WTC11 (cell line): ENCODE results near the gene NPDC1.

ENCODE experiments used
- SMAD3 ChIP-seq: sonication (generic); formaldehyde crosslinking; IDR thresholded peaks from 2 replicates; pipeline ENCODE4 v1.8.0; 2022; ENCODE audit warnings: missing genetic modification reagents, mild to moderate bottlenecking, borderline replicate concordance
- ZNF138 ChIP-seq: sonication (generic); formaldehyde crosslinking; conservative IDR thresholded peaks from 2 replicates; pipeline ENCODE4 v1.8.1; 2022; ENCODE audit warnings: mild to moderate bottlenecking, moderate library complexity, missing genetic modification reagents
- TF ChIP-seq, protein P1 (sequence below): sonication (generic); formaldehyde crosslinking; IDR thresholded peaks from 2 replicates; pipeline ENCODE4 v1.8.0; 2023; ENCODE audit warnings: missing genetic modification reagents, mild to moderate bottlenecking, borderline replicate concordance
- TF ChIP-seq, protein P2 (sequence below): sonication (generic); formaldehyde crosslinking; IDR thresholded peaks from 2 replicates; pipeline ENCODE4 v1.8.0; 2023; ENCODE audit warnings: missing genetic modification reagents

DNA sequence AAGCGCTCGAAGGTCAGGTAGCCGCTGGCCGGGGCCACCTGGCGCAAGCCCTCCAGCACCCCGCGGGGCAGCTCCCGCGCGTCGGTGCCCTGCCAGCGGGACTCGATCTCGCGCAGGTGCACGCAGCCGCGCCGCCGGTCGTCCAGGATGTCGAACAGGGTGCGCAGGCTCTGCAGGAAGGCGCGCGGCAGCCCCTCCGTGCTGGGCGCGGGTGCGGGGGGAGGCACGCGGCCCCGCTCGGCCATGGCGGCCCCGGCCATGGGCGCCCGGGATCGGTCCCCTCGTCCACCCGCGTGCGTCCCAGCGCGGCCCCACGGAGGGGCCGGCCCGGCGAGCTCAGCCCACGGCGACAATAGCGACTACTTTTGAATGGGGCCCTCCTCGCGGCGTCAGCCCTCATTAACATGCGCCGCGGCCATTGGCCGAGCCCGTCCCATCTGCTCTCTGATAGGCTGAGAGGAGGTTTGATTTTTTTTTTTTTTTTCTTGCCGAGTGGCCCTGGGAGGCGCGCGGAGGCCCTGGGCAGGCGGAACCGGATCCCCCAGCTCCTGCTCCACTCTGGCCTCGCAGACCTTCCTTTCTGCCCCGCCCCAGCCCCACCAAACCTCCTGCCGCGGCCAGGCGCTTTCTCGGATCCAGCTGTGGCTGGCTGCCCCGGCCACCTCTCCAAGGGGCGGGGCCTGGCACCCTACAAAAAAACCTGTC is 24.4 kb upstream of the NPDC1 start, which contains the start of gene SAPCD2:
- TF ChIP-seq, protein P1, sequence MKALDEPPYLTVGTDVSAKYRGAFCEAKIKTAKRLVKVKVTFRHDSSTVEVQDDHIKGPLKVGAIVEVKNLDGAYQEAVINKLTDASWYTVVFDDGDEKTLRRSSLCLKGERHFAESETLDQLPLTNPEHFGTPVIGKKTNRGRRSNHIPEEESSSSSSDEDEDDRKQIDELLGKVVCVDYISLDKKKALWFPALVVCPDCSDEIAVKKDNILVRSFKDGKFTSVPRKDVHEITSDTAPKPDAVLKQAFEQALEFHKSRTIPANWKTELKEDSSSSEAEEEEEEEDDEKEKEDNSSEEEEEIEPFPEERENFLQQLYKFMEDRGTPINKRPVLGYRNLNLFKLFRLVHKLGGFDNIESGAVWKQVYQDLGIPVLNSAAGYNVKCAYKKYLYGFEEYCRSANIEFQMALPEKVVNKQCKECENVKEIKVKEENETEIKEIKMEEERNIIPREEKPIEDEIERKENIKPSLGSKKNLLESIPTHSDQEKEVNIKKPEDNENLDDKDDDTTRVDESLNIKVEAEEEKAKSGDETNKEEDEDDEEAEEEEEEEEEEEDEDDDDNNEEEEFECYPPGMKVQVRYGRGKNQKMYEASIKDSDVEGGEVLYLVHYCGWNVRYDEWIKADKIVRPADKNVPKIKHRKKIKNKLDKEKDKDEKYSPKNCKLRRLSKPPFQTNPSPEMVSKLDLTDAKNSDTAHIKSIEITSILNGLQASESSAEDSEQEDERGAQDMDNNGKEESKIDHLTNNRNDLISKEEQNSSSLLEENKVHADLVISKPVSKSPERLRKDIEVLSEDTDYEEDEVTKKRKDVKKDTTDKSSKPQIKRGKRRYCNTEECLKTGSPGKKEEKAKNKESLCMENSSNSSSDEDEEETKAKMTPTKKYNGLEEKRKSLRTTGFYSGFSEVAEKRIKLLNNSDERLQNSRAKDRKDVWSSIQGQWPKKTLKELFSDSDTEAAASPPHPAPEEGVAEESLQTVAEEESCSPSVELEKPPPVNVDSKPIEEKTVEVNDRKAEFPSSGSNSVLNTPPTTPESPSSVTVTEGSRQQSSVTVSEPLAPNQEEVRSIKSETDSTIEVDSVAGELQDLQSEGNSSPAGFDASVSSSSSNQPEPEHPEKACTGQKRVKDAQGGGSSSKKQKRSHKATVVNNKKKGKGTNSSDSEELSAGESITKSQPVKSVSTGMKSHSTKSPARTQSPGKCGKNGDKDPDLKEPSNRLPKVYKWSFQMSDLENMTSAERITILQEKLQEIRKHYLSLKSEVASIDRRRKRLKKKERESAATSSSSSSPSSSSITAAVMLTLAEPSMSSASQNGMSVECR = no peak
- TF ChIP-seq ZNF138 (CRISPR knock-in tag) (no peak), SMAD3 (CRISPR knock-in tag) (no peak)
- TF ChIP-seq, protein P2, sequence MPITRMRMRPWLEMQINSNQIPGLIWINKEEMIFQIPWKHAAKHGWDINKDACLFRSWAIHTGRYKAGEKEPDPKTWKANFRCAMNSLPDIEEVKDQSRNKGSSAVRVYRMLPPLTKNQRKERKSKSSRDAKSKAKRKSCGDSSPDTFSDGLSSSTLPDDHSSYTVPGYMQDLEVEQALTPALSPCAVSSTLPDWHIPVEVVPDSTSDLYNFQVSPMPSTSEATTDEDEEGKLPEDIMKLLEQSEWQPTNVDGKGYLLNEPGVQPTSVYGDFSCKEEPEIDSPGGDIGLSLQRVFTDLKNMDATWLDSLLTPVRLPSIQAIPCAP (CRISPR knock-in tag) = no peak
